Suprapubic skin (tissue), 4 donors: ENCODE data around the gene SYNE1.

Source experiments
- CTCF ChIP-seq, 2 donors: fragments of 200-600 bp in 1 of 2; fragments of 450-650 bp in 1 of 2; sonication (generic) in 1 of 2; IDR thresholded peaks; one replicate each; pipeline ENCODE4 v1.5.1; 2016 to 2019; ENCODE audit warnings: antibody characterized with exemption in 2 of 2, mild to moderate bottlenecking in 1 of 2, moderate library complexity in 1 of 2
- EP300 ChIP-seq: sonication (generic); formaldehyde crosslinking; IDR thresholded peaks from one replicate; pipeline ENCODE4 v1.6.1; 2017; ENCODE audit warnings: antibody characterized with exemption
- POLR2A ChIP-seq, 2 donors: fragments of 450-650 bp; IDR thresholded peaks; one replicate each; pipeline ENCODE4 v1.6.1; 2017; ENCODE audit warnings: antibody characterized with exemption in 2 of 2, mild to moderate bottlenecking in 2 of 2, moderate library complexity in 2 of 2
- POLR2AphosphoS5 ChIP-seq, 3 donors: sonication (generic); formaldehyde crosslinking; IDR thresholded peaks; one replicate each; pipeline ENCODE4 v1.6.1; 2017; ENCODE audit warnings: antibody characterized with exemption in 3 of 3

- TF ChIP-seq CTCF (IDR thresholded peaks at IDR 0.05) = no peak
- TF ChIP-seq POLR2AphosphoS5 (IDR thresholded peaks at IDR 0.05) = no peak
- no peak for TF ChIP-seq POLR2A (IDR thresholded peaks at IDR 0.05)
- no peak for TF ChIP-seq EP300
Observed at GRCh38 chr6:152634773-152635172, 2.4 kb downstream of the SYNE1 start.
